Activated T-helper 17 cell treated with anti-CD3 and anti-CD28 coated beads, Interleukin-2, amount 50 U/mL, for 72 hours (primary cell): ENCODE measurements around the gene KRTAP10-3. TPM values are rescaled to one million over a fixed set of nuclear protein-coding genes. Genes with fewer than 3 reads are reported as not detected.

Experiments used
- ATAC-seq: fragments of 150-1000 bp; cut with Tn5 transposase; replicated peaks from 2 replicates; pipeline ENCODE4 v1.10.0; 2021; ENCODE audit warnings: mild to moderate bottlenecking, moderate library complexity
- H3K27ac Mint-ChIP-seq: one replicate; pipeline ENCODE4 v1.8.0; 2022; ENCODE audit warnings: mixed read lengths
- H3K27me3 Mint-ChIP-seq: one replicate; pipeline ENCODE4 v1.8.0; 2022; ENCODE audit warnings: mixed read lengths
- H3K36me3 Mint-ChIP-seq: one replicate; pipeline ENCODE4 v1.8.0; 2022; ENCODE audit warnings: low read depth, mild to moderate bottlenecking, mixed read lengths
- H3K4me1 Mint-ChIP-seq: one replicate; pipeline ENCODE4 v1.8.0; 2022; ENCODE audit warnings: mixed read lengths
- H3K4me3 Mint-ChIP-seq: one replicate; pipeline ENCODE4 v1.8.0; 2022; ENCODE audit warnings: mild to moderate bottlenecking, mixed read lengths
- H3K9me3 Mint-ChIP-seq: one replicate; pipeline ENCODE4 v1.8.0; 2022; ENCODE audit warnings: mixed read lengths
- total RNA-seq, 2 donors: library from RNA; stranded (reverse); gene quantifications; one replicate each; pipeline ENCODE4 v1.2.3, GENCODE V29; 2022

The KRTAP10-3 gene
- total RNA-seq, 2 donors from 2014 or later, result not detected

GRCh38 chr21:44533891-44534627, 24.5 kb downstream of the KRTAP10-3 start:
- H3K36me3 Mint-ChIP-seq, result no peaks in the 10 kb centered on the region
- no peaks in the 10 kb centered on the region for H3K9me3 Mint-ChIP-seq
- peak; percentile 25 for ATAC-seq
- H3K27me3 Mint-ChIP-seq, result peaks cover 8% of the 10 kb centered on the region
- H3K4me3 Mint-ChIP-seq, result no peak overlapping the region
- no peak overlapping the region for H3K27ac Mint-ChIP-seq
- no peaks in the 10 kb centered on the region for H3K4me1 Mint-ChIP-seq

DNA sequence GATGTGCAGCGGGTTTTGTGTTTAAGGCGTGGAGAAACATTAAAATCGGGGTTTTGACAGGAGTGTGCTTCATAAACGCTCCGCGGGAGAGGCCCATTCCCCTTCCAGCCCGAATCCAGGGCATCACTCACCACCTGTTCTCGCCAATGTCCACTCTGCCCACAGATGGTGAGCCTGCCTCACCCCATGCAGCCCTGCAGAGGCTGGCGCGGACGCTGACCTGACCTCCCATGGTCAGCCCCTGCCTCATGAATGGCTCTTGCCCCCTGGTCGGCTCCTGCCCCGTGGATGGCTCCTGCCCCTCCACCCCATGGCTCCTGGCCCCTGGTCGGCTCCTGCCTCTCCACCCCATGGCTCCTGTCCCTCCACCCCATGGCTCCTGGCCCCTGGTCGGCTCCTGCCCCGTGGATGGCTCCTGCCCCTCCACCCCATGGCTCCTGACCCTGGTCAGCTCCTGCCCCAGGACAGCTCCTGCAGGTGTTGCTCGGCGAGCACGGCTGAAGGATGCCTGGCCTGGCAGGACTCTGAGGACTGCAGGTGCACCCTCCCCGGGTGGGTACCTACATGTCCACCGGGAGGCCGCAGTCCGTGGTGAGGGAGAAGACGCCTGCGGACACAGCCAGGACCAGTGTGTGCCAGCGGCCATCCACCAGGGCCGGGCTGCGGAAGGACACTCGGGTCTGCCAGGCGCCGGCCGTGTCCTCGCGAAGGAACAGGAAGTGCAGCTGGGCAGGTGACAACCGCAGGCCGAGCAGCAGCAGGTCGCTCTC, 25.3 kb downstream of the KRTAP10-3 start:
- Mint-ChIP-seq H3K27ac (no peak overlapping the region), H3K9me3 (no peaks in the 10 kb centered on the region), H3K4me1 (no peaks in the 10 kb centered on the region), H3K4me3 (no peak overlapping the region), H3K27me3 (peaks cover 8% of the 10 kb centered on the region), H3K36me3 (no peaks in the 10 kb centered on the region)
- ATAC-seq, result no peak

GRCh38 chr21:44532712-44533111, 25.9 kb downstream of the KRTAP10-3 start:
- ATAC-seq, result no peak
- Mint-ChIP-seq H3K4me1 (no peaks in the 10 kb centered on the region), H3K36me3 (no peaks in the 10 kb centered on the region), H3K27ac (no peak overlapping the region), H3K9me3 (no peaks in the 10 kb centered on the region), H3K27me3 (peaks cover 8% of the 10 kb centered on the region), H3K4me3 (no peak overlapping the region)

- no peaks in the 10 kb centered on the region for H3K9me3 Mint-ChIP-seq
- no peak overlapping the region for H3K4me3 Mint-ChIP-seq
- no peaks in the 10 kb centered on the region for H3K36me3 Mint-ChIP-seq
- no peaks in the 10 kb centered on the region for H3K4me1 Mint-ChIP-seq
- peaks cover 8% of the 10 kb centered on the region for H3K27me3 Mint-ChIP-seq
- no peak for ATAC-seq
- no peak overlapping the region for H3K27ac Mint-ChIP-seq
Observed at GRCh38 chr21:44531606-44532564, 26.7 kb downstream of the KRTAP10-3 start.

DNA sequence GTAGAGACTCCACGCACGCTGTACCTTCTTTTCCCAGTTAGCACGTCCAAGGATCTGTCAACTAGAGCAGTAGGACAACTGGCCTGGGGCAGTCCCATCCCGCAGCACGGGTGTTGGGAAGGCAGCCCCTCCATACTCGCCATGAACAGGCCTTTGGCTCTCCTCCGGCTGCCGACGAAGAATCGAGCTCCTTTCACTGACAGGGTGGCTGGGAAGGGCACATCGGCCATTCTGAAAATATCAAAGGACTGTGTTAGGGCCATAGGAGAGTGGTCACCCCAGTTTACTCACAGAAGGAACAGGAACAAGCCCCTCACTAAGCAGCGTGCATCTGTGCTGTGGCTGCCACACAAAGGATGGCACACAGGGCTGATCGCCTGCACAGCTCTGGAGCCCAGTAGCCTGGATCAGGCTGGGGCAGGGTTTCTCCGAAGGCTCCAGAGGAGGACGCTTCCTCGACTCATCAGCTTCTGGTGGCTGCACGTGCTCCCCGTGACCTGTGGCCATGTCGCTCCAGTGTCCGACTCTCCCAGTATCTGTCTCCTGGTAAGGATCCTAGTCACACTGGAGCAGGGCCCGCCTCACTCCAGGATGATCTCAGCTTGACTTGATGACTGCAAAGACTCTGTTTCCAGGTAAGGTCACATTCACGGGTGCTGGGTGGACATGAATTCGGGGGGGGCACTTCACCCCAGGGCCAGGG, 27.5 kb downstream of the KRTAP10-3 start:
- H3K27ac Mint-ChIP-seq, result no peak overlapping the region
- H3K36me3 Mint-ChIP-seq, result no peaks in the 10 kb centered on the region
- ATAC-seq, result no peak
- peaks cover 8% of the 10 kb centered on the region for H3K27me3 Mint-ChIP-seq
- no peaks in the 10 kb centered on the region for H3K4me1 Mint-ChIP-seq
- no peaks in the 10 kb centered on the region for H3K9me3 Mint-ChIP-seq
- H3K4me3 Mint-ChIP-seq, result no peak overlapping the region

DNA sequence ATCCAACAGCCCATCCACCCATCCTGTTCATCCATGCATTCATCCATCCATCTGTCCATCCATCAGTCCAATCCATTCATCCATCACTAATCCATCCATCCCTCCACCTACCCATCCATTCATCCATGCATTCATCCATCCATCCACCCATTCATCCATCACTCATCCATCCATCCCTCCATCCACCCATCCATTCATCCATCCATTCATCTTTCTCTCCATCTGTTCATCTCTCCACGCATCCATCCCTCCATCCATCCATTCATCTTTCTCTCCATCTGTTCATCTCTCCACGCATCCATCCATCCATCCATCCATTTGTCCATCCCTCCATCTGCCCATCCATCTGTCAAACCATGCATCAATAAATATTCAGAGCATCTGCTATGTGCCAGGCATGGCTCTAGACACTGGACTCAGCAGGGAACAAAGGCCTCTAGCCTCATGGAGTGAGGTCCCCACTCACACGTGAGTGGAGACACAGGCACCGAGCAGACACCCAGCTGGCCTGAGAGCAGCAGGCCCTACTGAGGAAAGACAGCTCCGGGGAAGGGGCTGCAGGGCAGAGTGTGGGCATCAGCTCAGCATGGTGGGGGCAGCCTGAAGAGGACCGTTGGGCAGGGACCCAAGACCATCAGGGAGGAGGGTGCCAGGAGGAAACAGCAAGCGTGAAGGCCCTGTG, 28.2 kb downstream of the KRTAP10-3 start:
- Mint-ChIP-seq H3K27ac (no peak overlapping the region), H3K27me3 (peaks cover 8% of the 10 kb centered on the region), H3K36me3 (no peaks in the 10 kb centered on the region), H3K4me3 (no peak overlapping the region), H3K9me3 (no peaks in the 10 kb centered on the region), H3K4me1 (no peaks in the 10 kb centered on the region)
- no peak for ATAC-seq

GRCh38 chr21:44529503-44530125, 29.0 kb downstream of the KRTAP10-3 start:
- H3K4me3 Mint-ChIP-seq, result no peak overlapping the region
- H3K4me1 Mint-ChIP-seq, result no peaks in the 10 kb centered on the region
- no peaks in the 10 kb centered on the region for H3K9me3 Mint-ChIP-seq
- no peak overlapping the region for H3K27ac Mint-ChIP-seq
- peaks cover 8% of the 10 kb centered on the region for H3K27me3 Mint-ChIP-seq
- no peak for ATAC-seq
- no peaks in the 10 kb centered on the region for H3K36me3 Mint-ChIP-seq

GRCh38 chr21:44529011-44529421, 29.6 kb downstream of the KRTAP10-3 start:
- ATAC-seq, result no peak
- no peak overlapping the region for H3K4me3 Mint-ChIP-seq

DNA sequence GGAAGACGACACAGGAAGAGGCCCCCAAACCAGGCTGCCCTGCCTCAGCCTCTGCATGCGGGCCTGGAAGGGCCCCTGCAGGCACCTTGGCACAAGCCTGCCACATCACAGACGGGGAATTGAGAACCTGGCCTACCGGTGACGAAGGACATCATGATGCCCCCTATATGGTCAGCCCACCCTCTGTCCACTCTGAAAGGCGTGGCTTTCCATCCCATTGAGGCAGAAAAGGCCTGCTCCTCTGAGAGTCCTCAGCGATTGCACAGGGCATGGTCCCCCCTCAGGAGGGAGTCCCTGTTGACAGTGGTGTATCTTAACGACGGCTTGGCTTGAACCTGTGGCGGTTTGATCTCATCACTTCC, 30.0 kb downstream of the KRTAP10-3 start:
- no peak overlapping the region for H3K4me3 Mint-ChIP-seq
- H3K36me3 Mint-ChIP-seq, result no peaks in the 10 kb centered on the region
- no peak for ATAC-seq
- H3K27me3 Mint-ChIP-seq, result peaks cover 8% of the 10 kb centered on the region
- H3K27ac Mint-ChIP-seq, result no peak overlapping the region
- no peaks in the 10 kb centered on the region for H3K4me1 Mint-ChIP-seq
- H3K9me3 Mint-ChIP-seq, result no peaks in the 10 kb centered on the region

More at GRCh38 chr21:44529011-44529421, 29.6 kb downstream of the KRTAP10-3 start:
- H3K9me3 Mint-ChIP-seq, result no peaks in the 10 kb centered on the region
- H3K27ac Mint-ChIP-seq, result no peak overlapping the region
- H3K4me1 Mint-ChIP-seq, result no peaks in the 10 kb centered on the region
- H3K27me3 Mint-ChIP-seq, result peaks cover 8% of the 10 kb centered on the region
- H3K36me3 Mint-ChIP-seq, result no peaks in the 10 kb centered on the region

GRCh38 chr21:44527983-44528633, 30.5 kb downstream of the KRTAP10-3 start:
- no peaks in the 10 kb centered on the region for H3K4me1 Mint-ChIP-seq
- ATAC-seq, result no peak
- H3K4me3 Mint-ChIP-seq, result no peak overlapping the region
- H3K9me3 Mint-ChIP-seq, result no peaks in the 10 kb centered on the region
- no peak overlapping the region for H3K27ac Mint-ChIP-seq
- H3K36me3 Mint-ChIP-seq, result no peaks in the 10 kb centered on the region
- H3K27me3 Mint-ChIP-seq, result peaks cover 8% of the 10 kb centered on the region

DNA sequence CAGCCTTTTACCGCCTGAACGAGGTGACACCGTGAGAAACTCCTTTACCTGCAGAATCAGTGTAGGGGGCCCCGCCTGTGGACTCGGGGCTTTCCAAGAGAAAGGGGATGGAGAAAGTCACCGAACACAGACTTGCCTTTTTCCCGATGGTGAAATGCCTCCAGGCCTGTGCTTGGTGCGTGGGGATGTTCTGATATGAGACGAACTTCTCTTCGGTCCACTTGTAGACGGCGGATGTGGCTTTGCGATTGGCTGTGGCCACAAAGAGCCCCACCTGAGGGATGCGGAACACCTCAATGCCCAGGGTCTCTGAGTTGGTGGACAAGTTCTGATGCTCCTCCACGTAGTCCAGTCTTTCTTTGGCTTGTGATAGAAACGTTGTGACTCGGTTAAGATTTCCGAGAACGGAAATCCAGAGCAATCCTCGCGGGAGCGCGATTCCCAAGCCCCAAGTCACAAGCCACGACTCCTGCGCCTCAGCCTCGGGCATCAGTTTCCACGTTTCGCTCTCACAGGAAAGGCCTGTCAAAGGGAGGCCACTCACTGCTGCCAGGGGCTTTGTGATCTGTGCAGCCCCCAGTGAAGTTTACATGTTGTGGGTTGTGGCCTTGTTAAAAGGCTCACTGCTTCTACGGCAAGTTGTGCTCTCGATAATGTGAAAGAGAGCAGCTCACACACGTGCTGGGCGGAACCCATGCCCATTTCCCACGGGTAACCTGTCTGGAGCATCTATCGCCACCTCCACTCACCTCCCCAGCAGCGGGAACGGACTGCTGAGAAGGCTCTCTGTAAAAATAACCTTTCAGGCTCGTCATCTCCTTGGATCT, 31.2 kb downstream of the KRTAP10-3 start:
- H3K9me3 Mint-ChIP-seq, result no peaks in the 10 kb centered on the region
- H3K27me3 Mint-ChIP-seq, result peaks cover 8% of the 10 kb centered on the region
- no peak for ATAC-seq
- no peak overlapping the region for H3K4me3 Mint-ChIP-seq
- no peak overlapping the region for H3K27ac Mint-ChIP-seq
- no peaks in the 10 kb centered on the region for H3K4me1 Mint-ChIP-seq
- H3K36me3 Mint-ChIP-seq, result no peaks in the 10 kb centered on the region
